Measurements from ENCODE around the gene PELI1.

Gene PELI1

GRCh38 chr2:64054161-64054915, 89.9 kb downstream of the PELI1 start:
- in situ Hi-C loops (cut with MboI; ENCODE audit: low pct_unique_long_range_greater_than_20kb, low sequenced_read_pairs): loop anchor here (25.0 kb wide), 1 partner anchor 258 kb away; no protein-coding TSS in a partner anchor
- no peak for DNase-seq

DNA sequence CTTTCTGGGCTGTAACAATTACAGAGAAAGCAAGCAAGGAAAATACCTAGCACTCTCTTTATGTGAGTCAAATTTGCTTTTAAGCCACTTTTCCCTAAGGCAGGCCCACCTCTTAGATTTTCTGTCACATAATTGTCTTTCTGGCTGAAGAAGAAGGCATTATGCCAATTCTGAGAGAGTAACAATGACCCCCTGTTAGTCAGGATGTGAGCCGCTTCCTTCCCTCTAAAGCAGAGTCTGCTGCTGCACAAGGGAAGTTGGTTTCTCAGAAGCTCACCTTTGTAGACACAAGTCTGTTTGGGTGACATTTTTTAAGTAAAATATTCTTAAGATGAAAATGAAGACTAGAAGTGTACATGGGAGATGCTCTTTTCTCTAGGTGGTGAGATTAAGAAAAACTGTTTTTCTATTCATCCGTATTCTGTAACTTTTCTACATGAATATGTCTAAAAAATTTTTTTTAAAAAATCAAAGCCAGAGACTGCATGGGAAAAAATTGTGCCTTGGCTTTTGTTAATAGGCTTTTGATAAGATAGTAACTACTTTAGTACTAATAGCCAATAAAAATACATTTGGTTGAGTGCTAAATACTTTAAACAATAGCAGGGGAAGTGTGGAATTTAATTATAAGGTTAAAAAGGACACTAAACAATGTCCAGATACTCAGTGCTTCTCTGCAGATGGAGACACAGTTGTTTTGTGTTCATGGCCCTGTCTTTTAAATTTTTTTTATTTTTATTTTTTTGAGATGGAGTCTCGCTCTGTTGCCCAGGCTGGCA, 91.6 kb downstream of the PELI1 start:
- DNase-seq: peak; percentile 41
- in situ Hi-C loops (cut with MboI; ENCODE audit: low pct_unique_long_range_greater_than_20kb, low sequenced_read_pairs): loop anchor here (25.0 kb wide), 1 partner anchor 260 kb away; no protein-coding TSS in a partner anchor

DNA sequence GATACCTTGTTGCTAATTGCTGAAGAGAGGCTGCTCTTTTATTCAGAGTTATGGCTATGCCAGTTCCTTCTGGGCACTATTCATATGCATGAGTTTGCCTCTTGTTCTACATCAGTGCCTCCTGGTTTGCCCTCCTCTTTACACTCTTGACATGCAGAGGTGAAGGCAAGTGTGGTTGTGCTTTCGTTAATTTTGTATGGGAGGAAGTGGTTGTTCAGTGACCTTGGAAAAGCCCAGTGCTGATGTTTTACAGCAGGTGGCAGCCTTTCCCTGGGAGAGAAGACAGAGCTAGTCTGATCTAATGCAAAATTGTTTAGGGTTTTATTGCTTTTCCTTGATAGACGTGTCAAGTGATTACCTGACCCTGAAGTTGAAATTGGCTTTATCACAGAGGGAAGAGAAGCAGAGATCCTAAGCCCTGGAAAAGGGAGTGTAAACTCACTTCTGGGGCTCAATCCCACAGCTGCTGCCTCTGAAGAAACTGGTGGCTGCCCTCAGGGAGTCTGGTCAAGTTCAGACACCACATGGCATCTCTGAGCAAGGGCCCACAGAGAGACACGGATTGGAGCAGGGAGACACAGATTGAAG, 94.5 kb downstream of the PELI1 start:
- in situ Hi-C loops (cut with MboI; ENCODE audit: low pct_unique_long_range_greater_than_20kb, low sequenced_read_pairs): loop anchor here (25.0 kb wide), 1 partner anchor 263 kb away; no protein-coding TSS in a partner anchor
- peak; percentile 86 for DNase-seq

- DNase-seq: no peak
- in situ Hi-C loops (cut with MboI; ENCODE audit: low pct_unique_long_range_greater_than_20kb, low sequenced_read_pairs): no loop called here
These were observed 98.3 kb downstream of the PELI1 start for GRCh38 chr2:64045938-64046337.
